Measurements from ENCODE around the gene PTGS1. TPM values are rescaled to one million over a fixed set of nuclear protein-coding genes. Genes with fewer than 3 reads are reported as not detected.
A peak's percentile ranks its signal among the peaks of the same experiment; 100 is the strongest.
"Not testable (repeated sequence)": the region's sequence is repeated elsewhere in the genome, so short reads cannot be mapped to it uniquely, and the experiment has no call there.

PTGS1 gene
- total and polyA plus RNA-seq, 4 donors: 2.9 to 12.8 (median 5.0) TPM

DNA sequence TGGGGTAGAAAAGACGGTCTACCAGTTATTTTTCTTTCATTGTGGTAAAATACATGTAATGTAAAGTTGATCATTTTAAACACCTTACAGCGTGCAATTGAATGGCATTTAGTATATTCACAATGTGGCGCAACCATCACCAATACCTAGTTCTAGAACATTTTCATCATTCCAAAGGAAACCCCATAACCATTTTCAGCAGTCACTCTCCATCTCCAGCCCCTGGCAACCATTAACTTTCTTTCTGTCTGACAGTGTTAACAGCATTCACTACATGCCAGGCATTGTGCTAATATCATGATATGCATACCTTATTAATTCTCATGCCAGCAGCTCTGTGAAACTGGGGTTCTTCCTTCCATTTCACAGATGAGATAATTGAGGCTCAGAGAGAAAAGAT is 32.0 kb downstream of the PTGS1 start:
- 90 to 98% methylated on average over 3 of the region's 3 CpGs for WGBS, 2 donors
- Histone ChIP-seq H3K9ac (ENCODE audit: insufficient read depth in 1 of 2, low read length in 2 of 2) (no peak overlapping the region), H3K27me3 (ENCODE audit: control insufficient read depth in 3 of 3, insufficient read depth in 3 of 3, low read length in 2 of 3) (no peaks in the 10 kb centered on the region), H3K36me3 (ENCODE audit: control insufficient read depth in 4 of 4, insufficient read depth in 4 of 4, low read length in 4 of 4) (no peaks in the 10 kb centered on the region), H3K4me3 (no peak overlapping the region), H3K9me3 (ENCODE audit: control insufficient read depth in 4 of 4, insufficient read depth in 3 of 4, low read length in 3 of 4) (peaks cover 0 to 4% (median 0%) of the 10 kb centered on the region in 4 donors), H3K4me1 (ENCODE audit: control insufficient read depth in 5 of 5, insufficient read depth in 5 of 5, low read length in 5 of 5) (no peaks in the 10 kb centered on the region), H3K27ac (ENCODE audit: low read depth in 1 of 2, low read length in 1 of 2) (no peak overlapping the region)
- TF ChIP-seq, protein P1, sequence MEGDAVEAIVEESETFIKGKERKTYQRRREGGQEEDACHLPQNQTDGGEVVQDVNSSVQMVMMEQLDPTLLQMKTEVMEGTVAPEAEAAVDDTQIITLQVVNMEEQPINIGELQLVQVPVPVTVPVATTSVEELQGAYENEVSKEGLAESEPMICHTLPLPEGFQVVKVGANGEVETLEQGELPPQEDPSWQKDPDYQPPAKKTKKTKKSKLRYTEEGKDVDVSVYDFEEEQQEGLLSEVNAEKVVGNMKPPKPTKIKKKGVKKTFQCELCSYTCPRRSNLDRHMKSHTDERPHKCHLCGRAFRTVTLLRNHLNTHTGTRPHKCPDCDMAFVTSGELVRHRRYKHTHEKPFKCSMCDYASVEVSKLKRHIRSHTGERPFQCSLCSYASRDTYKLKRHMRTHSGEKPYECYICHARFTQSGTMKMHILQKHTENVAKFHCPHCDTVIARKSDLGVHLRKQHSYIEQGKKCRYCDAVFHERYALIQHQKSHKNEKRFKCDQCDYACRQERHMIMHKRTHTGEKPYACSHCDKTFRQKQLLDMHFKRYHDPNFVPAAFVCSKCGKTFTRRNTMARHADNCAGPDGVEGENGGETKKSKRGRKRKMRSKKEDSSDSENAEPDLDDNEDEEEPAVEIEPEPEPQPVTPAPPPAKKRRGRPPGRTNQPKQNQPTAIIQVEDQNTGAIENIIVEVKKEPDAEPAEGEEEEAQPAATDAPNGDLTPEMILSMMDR (IDR thresholded peaks at IDR 0.05; ENCODE audit: control extremely low read depth, extremely low read depth): no peak
- no peak for ATAC-seq (ENCODE audit: insufficient read depth, low FRiP score)
- DNase-seq: no peak

DNA sequence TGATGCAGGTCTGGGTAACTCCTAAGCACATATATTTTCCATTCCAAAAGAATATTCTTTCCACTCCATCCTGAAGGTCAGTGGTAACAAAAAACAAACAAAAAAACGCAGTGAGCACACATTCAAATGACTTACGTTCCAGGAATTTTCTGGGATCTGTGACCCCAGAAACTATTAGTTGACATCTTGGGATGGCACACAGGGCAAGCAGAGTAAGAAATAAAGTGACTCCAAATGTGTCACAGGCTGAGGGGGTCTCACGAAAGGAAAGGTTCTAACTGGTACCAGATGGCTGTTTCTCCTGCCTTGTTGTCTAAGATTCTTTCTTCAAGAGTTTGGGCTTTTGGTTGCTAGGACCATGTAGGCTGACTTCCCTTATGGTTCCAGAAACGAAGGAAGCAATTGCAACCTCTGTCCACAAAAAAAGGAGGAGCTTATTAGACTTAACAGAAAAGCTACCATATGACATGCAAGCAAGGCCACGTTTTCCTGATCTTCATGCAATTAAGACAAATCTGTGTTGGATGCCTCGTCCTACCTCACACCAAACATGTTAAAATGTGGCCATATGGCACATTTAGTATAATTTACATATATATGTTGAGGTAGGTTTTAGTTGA is 32.7 kb downstream of the PTGS1 start:
- H3K9ac ChIP-seq (ENCODE audit: insufficient read depth in 1 of 2, low read length in 2 of 2): no peak overlapping the region
- no peaks in the 10 kb centered on the region for H3K27me3 ChIP-seq (ENCODE audit: control insufficient read depth in 3 of 3, insufficient read depth in 3 of 3, low read length in 2 of 3)
- peaks cover 0 to 4% (median 0%) of the 10 kb centered on the region in 4 donors for H3K9me3 ChIP-seq (ENCODE audit: control insufficient read depth in 4 of 4, insufficient read depth in 3 of 4, low read length in 3 of 4)
- H3K4me3 ChIP-seq: no peak overlapping the region
- no peaks in the 10 kb centered on the region for H3K36me3 ChIP-seq (ENCODE audit: control insufficient read depth in 4 of 4, insufficient read depth in 4 of 4, low read length in 4 of 4)
- H3K27ac ChIP-seq (ENCODE audit: low read depth in 1 of 2, low read length in 1 of 2): no peak overlapping the region
- TF ChIP-seq, protein P1 (IDR thresholded peaks at IDR 0.05; ENCODE audit: control extremely low read depth, extremely low read depth): no peak
- no peaks in the 10 kb centered on the region for H3K4me1 ChIP-seq (ENCODE audit: control insufficient read depth in 5 of 5, insufficient read depth in 5 of 5, low read length in 5 of 5)
- no peak for DNase-seq
- no peak for ATAC-seq (ENCODE audit: insufficient read depth, low FRiP score)
- WGBS, 2 donors: 56 to 76% methylated on average over 6 of the region's 6 CpGs

DNA sequence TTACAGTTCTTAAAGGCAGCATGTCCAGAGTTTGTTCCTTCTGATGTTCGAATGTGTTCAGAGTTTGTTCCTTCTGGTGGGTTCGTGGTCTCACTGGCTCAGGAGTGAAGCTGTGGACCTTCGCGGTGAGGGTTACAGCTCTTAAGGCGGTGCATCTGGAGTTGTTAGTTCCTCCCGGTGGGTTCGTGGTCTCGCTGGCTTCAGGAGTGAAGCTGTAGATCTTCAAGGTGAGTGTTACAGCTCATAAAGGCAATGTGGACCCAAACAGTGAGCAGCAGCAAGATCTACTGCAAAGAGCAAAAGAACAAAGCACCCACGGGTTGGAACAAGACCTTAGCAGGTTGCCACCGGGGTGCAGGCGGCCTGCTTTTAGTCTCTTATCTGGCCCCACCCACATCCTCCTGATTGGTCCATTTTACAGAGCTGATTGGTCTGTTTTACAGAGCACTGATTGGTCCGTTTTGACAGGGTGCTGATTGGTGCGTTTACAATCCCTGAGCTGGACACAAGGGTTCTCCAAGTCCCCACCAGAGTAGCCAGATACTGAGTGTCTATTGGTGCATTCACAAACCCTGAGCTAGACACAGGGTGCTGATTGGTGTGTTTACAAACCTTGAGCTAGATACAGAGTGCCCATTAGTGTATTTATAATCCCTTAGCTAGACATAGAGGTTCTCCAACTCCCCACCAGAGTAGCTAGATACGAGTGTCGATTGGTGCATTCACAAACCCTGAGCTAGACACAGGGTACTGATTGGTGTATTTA is 34.7 kb downstream of the PTGS1 start:
- not testable (repeated sequence) for H3K36me3 ChIP-seq (ENCODE audit: control insufficient read depth in 4 of 4, insufficient read depth in 4 of 4, low read length in 4 of 4); H3K9me3 ChIP-seq (ENCODE audit: control insufficient read depth in 4 of 4, insufficient read depth in 3 of 4, low read length in 3 of 4); H3K4me1 ChIP-seq (ENCODE audit: control insufficient read depth in 5 of 5, insufficient read depth in 5 of 5, low read length in 5 of 5); H3K27me3 ChIP-seq (ENCODE audit: control insufficient read depth in 3 of 3, insufficient read depth in 3 of 3, low read length in 2 of 3); H3K27ac ChIP-seq (ENCODE audit: low read depth in 1 of 2, low read length in 1 of 2); DNase-seq; ATAC-seq (ENCODE audit: insufficient read depth, low FRiP score); H3K9ac ChIP-seq (ENCODE audit: insufficient read depth in 1 of 2, low read length in 2 of 2); H3K4me3 ChIP-seq
- WGBS, 2 donors: 69 to 82% methylated on average over 15 of the region's 15 CpGs

GRCh38 chr9:122406070-122406890 is 35.5 kb downstream of the PTGS1 start:
- 30 to 85% methylated on average over 58 to 61 of the region's 61 CpGs for WGBS, 2 donors
- H3K36me3 ChIP-seq (ENCODE audit: control insufficient read depth in 4 of 4, insufficient read depth in 4 of 4, low read length in 4 of 4): no peaks in the 10 kb centered on the region
- H3K9ac ChIP-seq (ENCODE audit: insufficient read depth in 1 of 2, low read length in 2 of 2): no peak overlapping the region
- no peaks in the 10 kb centered on the region for H3K27me3 ChIP-seq (ENCODE audit: control insufficient read depth in 3 of 3, insufficient read depth in 3 of 3, low read length in 2 of 3)
- H3K27ac ChIP-seq (ENCODE audit: low read depth in 1 of 2, low read length in 1 of 2): no peak overlapping the region
- H3K4me1 ChIP-seq (ENCODE audit: control insufficient read depth in 5 of 5, insufficient read depth in 5 of 5, low read length in 5 of 5): no peaks in the 10 kb centered on the region
- TF ChIP-seq, protein P1 (IDR thresholded peaks at IDR 0.05; ENCODE audit: control extremely low read depth, extremely low read depth): no peak
- H3K4me3 ChIP-seq: peak overlapping the region; percentile 21
- no peak for DNase-seq
- ATAC-seq (ENCODE audit: insufficient read depth, low FRiP score): no peak
- peaks cover 0 to 4% (median 0%) of the 10 kb centered on the region in 4 donors for H3K9me3 ChIP-seq (ENCODE audit: control insufficient read depth in 4 of 4, insufficient read depth in 3 of 4, low read length in 3 of 4)

GRCh38 chr9:122414108-122414507 is 43.3 kb downstream of the PTGS1 start:
- H3K9ac ChIP-seq (ENCODE audit: insufficient read depth in 1 of 2, low read length in 2 of 2); H3K4me3 ChIP-seq; H3K36me3 ChIP-seq (ENCODE audit: control insufficient read depth in 4 of 4, insufficient read depth in 4 of 4, low read length in 4 of 4); H3K27ac ChIP-seq (ENCODE audit: low read depth in 1 of 2, low read length in 1 of 2); ATAC-seq (ENCODE audit: insufficient read depth, low FRiP score); H3K4me1 ChIP-seq (ENCODE audit: control insufficient read depth in 5 of 5, insufficient read depth in 5 of 5, low read length in 5 of 5); DNase-seq; H3K27me3 ChIP-seq (ENCODE audit: control insufficient read depth in 3 of 3, insufficient read depth in 3 of 3, low read length in 2 of 3); H3K9me3 ChIP-seq (ENCODE audit: control insufficient read depth in 4 of 4, insufficient read depth in 3 of 4, low read length in 3 of 4): not testable (repeated sequence)
- 70 to 83% methylated on average over 7 of the region's 7 CpGs for WGBS, 2 donors
